ENCODE results near the gene GPR39. TPM values are rescaled to one million over a fixed set of nuclear protein-coding genes. Genes with fewer than 3 reads are reported as not detected.

Gene GPR39
- total RNA-seq, 1 experiment from 2014 or later: 0.50 TPM

DNA sequence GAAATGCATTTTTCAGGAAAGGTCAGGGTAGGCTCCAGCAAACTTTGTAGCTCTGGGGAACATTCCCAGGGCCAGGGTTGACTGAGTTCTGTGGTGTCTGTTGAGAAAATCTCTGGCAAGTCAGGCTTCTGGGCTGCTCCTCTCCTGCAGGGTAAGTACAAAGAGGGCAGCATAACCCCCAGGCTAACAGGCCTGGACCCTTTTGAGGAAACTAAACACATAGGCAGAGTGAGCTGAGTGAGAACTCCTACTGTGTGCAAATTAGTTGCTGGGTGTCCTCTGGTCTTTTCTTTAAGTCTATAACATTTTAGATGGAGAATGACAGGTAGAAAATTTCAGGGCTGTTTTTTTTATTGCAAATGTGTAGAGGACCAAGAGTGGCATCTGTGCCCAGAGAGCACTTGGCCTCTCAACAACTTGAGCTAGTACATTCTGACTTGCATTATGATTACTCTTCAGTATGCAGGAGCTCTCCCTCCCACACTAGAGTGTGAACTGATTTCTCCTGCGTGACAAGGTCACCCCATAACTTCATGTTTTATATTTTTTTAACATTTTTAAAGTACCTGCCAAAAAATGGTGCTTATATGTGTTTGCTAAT, 49.9 kb downstream of the GPR39 start:
- no peak overlapping the region for H2BK12ac ChIP-seq (ENCODE audit: insufficient read length, low read depth, low read length)
- H3K14ac ChIP-seq (ENCODE audit: insufficient read depth, low read length): no peak overlapping the region
- H3K9me3 Mint-ChIP-seq: peaks cover 34 to 49% of the 10 kb centered on the region in 2 experiments
- no peak overlapping the region for H3K4ac ChIP-seq (ENCODE audit: low read depth, low read length)
- H4K20me1 ChIP-seq (ENCODE audit: control insufficient read depth, insufficient read depth, insufficient read length): no peaks in the 10 kb centered on the region
- H3K4me1 ChIP-seq (ENCODE audit: insufficient read depth, low read length): no peaks in the 10 kb centered on the region
- no peak overlapping the region for H2AFZ ChIP-seq (ENCODE audit: low read length)
- no peak overlapping the region for H3K23ac ChIP-seq (ENCODE audit: insufficient read length, low read depth, low read length)
- no peak overlapping the region for H3K9ac ChIP-seq (ENCODE audit: extremely low read depth, insufficient read length, low read length)
- no peaks in the 10 kb centered on the region for H3K27me3 ChIP-seq (ENCODE audit: insufficient read depth, low read length)
- no peak overlapping the region for H4K91ac ChIP-seq (ENCODE audit: insufficient read length, low read depth, low read length)
- H3K4me1 Mint-ChIP-seq: no peaks in the 10 kb centered on the region
- H2BK120ac ChIP-seq (ENCODE audit: low read depth, low read length, poor library complexity, severe bottlenecking): no peak overlapping the region
- H2BK20ac ChIP-seq (ENCODE audit: low read depth, low read length, poor library complexity, severe bottlenecking): no peak overlapping the region
- H3K9me3 ChIP-seq (ENCODE audit: control insufficient read depth, low read depth, low read length): peaks cover 27% of the 10 kb centered on the region
- DNase-seq: no peak
- H2AK5ac ChIP-seq (ENCODE audit: insufficient read length, low read length): no peak overlapping the region
- H4K5ac ChIP-seq (ENCODE audit: insufficient read length, low read depth, low read length): no peak overlapping the region
- no peak overlapping the region for H3T11ph ChIP-seq (ENCODE audit: low read length)
- no peak overlapping the region for H3K18ac ChIP-seq (ENCODE audit: insufficient read length, low read depth, low read length)
- peaks cover 3 to 19% (median 4%) of the 10 kb centered on the region in 3 experiments; a peak in 6 of 7 replicates for H3K36me3 Mint-ChIP-seq (ENCODE audit: insufficient read depth in 1 of 3, low read depth in 3 of 3)
- H3K23me2 ChIP-seq (ENCODE audit: insufficient read length, low read depth, low read length, poor library complexity, severe bottlenecking): no peaks in the 10 kb centered on the region
- H2BK15ac ChIP-seq (ENCODE audit: low read depth, low read length): no peak overlapping the region
- no peak overlapping the region for H3K4me2 ChIP-seq (ENCODE audit: insufficient read depth, insufficient read length, low read length)
- no peak for TF ChIP-seq CTCF (conservative IDR thresholded peaks at IDR 0.05)
- WGBS (ENCODE audit: extremely low coverage, insufficient read length, low lambda C conversion rate): no CpG with 5 or more reads among the region's 1 CpG
- H2BK5ac ChIP-seq (ENCODE audit: insufficient read length, low read length): no peak overlapping the region
- no peaks in the 10 kb centered on the region for H3K79me2 ChIP-seq (ENCODE audit: insufficient read depth, low read length)
- no peak overlapping the region for H3K56ac ChIP-seq (ENCODE audit: insufficient read length, low read depth, low read length)
- H3K27me3 Mint-ChIP-seq (ENCODE audit: low read depth): no peaks in the 10 kb centered on the region
- H3K79me1 ChIP-seq (ENCODE audit: insufficient read depth, low read depth, low read length, poor library complexity, severe bottlenecking): no peaks in the 10 kb centered on the region
- H4K8ac ChIP-seq (replicated peaks; ENCODE audit: insufficient read length, low read depth, low read length): no peak overlapping the region
- H3K27ac Mint-ChIP-seq: no peak overlapping the region
- no peak overlapping the region for H3K27ac ChIP-seq (ENCODE audit: insufficient read length, low read depth, low read length)
- no peak overlapping the region for H3K4me3 Mint-ChIP-seq

All from H9 (cell line).